BJ (cell line): ENCODE results near the gene KCNQ1. TPM values are rescaled to one million over a fixed set of nuclear protein-coding genes. Genes with fewer than 3 reads are reported as not detected.

Experiments
- CTCF ChIA-PET: fragments of 350-600 bp; formaldehyde crosslinking; extraction: SDS; loops from one replicate; lab custom pipeline; 2021; ENCODE audit warnings: antibody characterized with exemption, inconsistent platforms; lab: Yijun Ruan, JAX
- POLR2A ChIA-PET: fragments of 300-600 bp; sonication (Branson Sonifier 250); formaldehyde crosslinking; extraction: SDS; loops from one replicate; lab custom pipeline; 2021; ENCODE audit warnings: antibody characterized with exemption; lab: Charles Lee
- DNase-seq: peaks from one replicate; pipeline ENCODE4 v3.0.0-alpha.2; 2011; ENCODE audit warnings: low read depth
- H3K27me3 ChIP-seq: 2 replicates; pipeline ENCODE4 v1.6.0; 2011; ENCODE audit warnings: low read length; ENCODE audit not compliant: control insufficient read depth, insufficient read depth
- H3K36me3 ChIP-seq: 2 replicates; pipeline ENCODE4 v1.5.1; 2011; ENCODE audit warnings: low read length; ENCODE audit not compliant: control insufficient read depth, insufficient read depth
- H3K4me3 ChIP-seq: 2 replicates; pipeline ENCODE4 v1.5.1; 2011; ENCODE audit warnings: low read depth, mild to moderate bottlenecking, control low read depth, low read length
- CTCF ChIP-seq: IDR thresholded peaks from 2 replicates; pipeline ENCODE4 v1.5.1; 2011; ENCODE audit warnings: low read depth, mild to moderate bottlenecking, control low read depth, inconsistent platforms, low read length, moderate library complexity; ENCODE audit not compliant: insufficient read depth
- polyA plus RNA-seq: library from polyadenylated mRNA; depleted of rRNA; stranded (reverse); fragments of >200 nt; gene quantifications from 2 replicates; pipeline ENCODE4 v1.2.3, GENCODE V29; 2011

The KCNQ1 gene
- polyA plus RNA-seq, 1 experiment, result not detected

GRCh38 chr11:2421996-2422395 is 22.8 kb upstream of the KCNQ1 start:
- ChIA-PET CTCF (interaction anchor here (0.8 to 11.8 kb wide), 15 partner anchors 13 to 237 kb away, joined by 3 to 519 read pairs (median 25); partner anchors contain the start of genes C11orf21, TSPAN32 and TSSC4), POLR2A (no interaction called here)
- no peak for DNase-seq
- no peak for TF ChIP-seq CTCF
- no peaks in the 10 kb centered on the region for H3K36me3 ChIP-seq
- no peak overlapping the region for H3K4me3 ChIP-seq
- no peaks in the 10 kb centered on the region for H3K27me3 ChIP-seq

- no peak overlapping the region for H3K4me3 ChIP-seq
- CTCF ChIA-PET, result interaction anchor here (0.6 to 11.8 kb wide), 8 partner anchors 109 to 986 kb away, joined by 3 to 519 read pairs (median 4); partner anchors contain the start of genes C11orf21 and TSPAN32
- no peaks in the 10 kb centered on the region for H3K27me3 ChIP-seq
- no peaks in the 10 kb centered on the region for H3K36me3 ChIP-seq
- POLR2A ChIA-PET, result no interaction called here
- no peak for DNase-seq
- no peak for TF ChIP-seq CTCF
Measured at GRCh38 chr11:2422461-2423156, 22.2 kb upstream of the KCNQ1 start.

DNA sequence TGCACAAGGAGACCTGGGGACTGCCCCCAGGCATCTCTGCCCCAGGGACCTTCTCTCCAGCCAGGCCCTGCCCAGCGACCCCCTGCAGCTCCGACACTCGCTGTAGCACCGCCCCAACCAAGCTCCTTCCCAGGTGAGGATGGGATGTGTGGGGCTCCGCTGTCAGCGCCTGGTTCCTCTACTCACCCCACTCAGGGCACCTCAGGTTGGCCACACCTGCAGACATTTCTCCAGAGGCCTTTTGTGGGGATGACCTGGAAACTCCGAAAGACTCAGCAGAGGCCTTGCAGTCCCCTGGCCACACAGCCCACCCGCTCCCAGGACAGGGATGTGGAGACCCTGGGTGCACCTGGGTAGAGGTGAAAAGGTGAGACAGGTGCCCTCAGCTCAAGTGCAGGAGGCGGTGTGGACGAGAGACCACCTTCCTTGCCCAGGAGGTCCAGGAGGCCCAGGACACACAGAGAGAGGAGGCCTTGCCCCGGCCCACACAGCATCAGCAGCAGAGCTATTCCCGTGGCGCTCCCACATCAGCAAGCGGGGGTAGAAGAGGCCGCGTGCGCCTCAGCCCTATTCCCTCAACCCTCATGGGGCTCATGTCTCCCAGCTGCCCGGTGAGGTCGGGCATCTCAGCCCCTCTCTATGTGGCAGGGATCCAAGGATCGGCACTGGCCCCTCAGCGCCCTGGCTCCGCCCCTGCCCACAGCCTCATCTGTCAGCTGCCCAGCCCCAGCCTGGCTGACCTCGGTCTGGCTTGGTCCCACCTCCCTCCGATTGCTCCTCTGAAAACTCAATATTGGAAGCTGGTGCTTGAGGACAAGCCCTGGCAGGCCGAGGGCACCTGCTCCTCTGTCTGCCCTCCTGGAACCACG is 21.4 kb upstream of the KCNQ1 start:
- CTCF ChIA-PET, result interaction anchor here (0.6 to 11.8 kb wide), 9 partner anchors 108 to 1223 kb away, joined by 3 to 519 read pairs (median 4); partner anchors contain the start of genes C11orf21 and TSPAN32

DNA sequence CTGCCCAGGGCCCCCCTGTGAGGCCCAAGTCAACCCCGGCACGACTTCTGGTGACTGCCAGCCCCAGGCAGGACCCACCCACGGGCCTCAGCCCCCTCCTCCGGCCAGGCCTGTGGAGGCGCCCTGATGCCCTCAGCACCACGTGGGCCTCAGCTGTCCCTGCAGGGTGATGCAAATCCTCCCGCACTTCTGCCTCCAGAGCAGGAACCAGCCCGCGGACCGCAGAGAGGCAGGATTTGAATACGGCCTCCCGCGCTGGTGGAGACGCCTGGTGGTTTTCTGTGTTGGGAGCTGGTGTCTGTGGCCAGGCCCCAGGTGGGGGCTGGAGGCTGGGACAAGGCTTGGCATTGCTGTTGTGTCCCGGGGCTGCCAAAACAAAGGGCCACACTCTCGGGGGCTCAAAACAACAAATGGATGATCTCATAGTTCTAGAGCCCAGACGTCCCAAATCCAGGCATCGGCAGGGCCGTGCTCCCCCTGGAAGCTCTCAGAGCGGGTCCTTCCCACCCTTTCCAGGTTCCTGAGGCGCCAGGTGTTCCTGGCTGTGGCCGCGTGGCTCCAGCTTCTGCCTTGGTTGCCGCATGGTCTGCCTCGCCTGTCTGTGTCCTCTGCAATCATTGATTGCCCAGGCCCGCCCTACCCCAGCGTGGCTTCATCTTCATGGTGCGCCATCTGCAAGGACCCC is 19.9 kb upstream of the KCNQ1 start:
- no peaks in the 10 kb centered on the region for H3K36me3 ChIP-seq
- no peak overlapping the region for H3K4me3 ChIP-seq
- ChIA-PET CTCF (interaction anchor here (1.6 to 11.8 kb wide), 5 partner anchors 107 to 467 kb away, joined by 5 to 519 read pairs (median 6); partner anchors contain the start of genes C11orf21 and TSPAN32), POLR2A (interaction anchor here (0.7 kb wide), 1 partner anchor 121 kb away, joined by 15 read pairs; no protein-coding TSS in a partner anchor)
- H3K27me3 ChIP-seq, result no peaks in the 10 kb centered on the region
- no peak for TF ChIP-seq CTCF
- no peak for DNase-seq

More for the DNA sequence above, 21.4 kb upstream of the KCNQ1 start:
- no peak for DNase-seq
- Histone ChIP-seq H3K27me3 (no peaks in the 10 kb centered on the region), H3K4me3 (no peak overlapping the region), H3K36me3 (no peaks in the 10 kb centered on the region)
- POLR2A ChIA-PET, result no interaction called here
- TF ChIP-seq CTCF, result no peak
